Trophoblast cell (in vitro differentiated cells and primary cell): Measurements from ENCODE around the gene BRWD1.

Experiments
- DNase-seq, 2 donors: peaks; one replicate each; pipeline ENCODE4 v3.0.0-alpha.2; 2016
- H2AFZ ChIP-seq: 2 replicates; pipeline ENCODE4 v1.6.1; 2013; ENCODE audit warnings: low read length, moderate library complexity, mild to moderate bottlenecking; ENCODE audit not compliant: insufficient read depth, poor library complexity
- H2AK5ac ChIP-seq: 2 replicates; pipeline ENCODE4 v1.6.1; 2013; ENCODE audit warnings: mild to moderate bottlenecking, low read length
- H2BK120ac ChIP-seq: 2 replicates; pipeline ENCODE4 v1.6.1; 2013; ENCODE audit warnings: low read length, mild to moderate bottlenecking, moderate library complexity; ENCODE audit not compliant: insufficient read depth, poor library complexity
- H2BK12ac ChIP-seq: 2 replicates; pipeline ENCODE4 v1.6.1; 2013; ENCODE audit warnings: mild to moderate bottlenecking, low read length, moderate library complexity
- H2BK5ac ChIP-seq: 2 replicates; pipeline ENCODE4 v1.6.1; 2013; ENCODE audit warnings: low read length, low read depth, moderate library complexity, mild to moderate bottlenecking; ENCODE audit not compliant: poor library complexity
- H3K14ac ChIP-seq: 2 replicates; pipeline ENCODE4 v1.6.1; 2013; ENCODE audit warnings: mild to moderate bottlenecking, low read length
- H3K18ac ChIP-seq: 2 replicates; pipeline ENCODE4 v1.6.1; 2013; ENCODE audit warnings: mild to moderate bottlenecking, low read length
- H3K23ac ChIP-seq: 2 replicates; pipeline ENCODE4 v1.6.1; 2013; ENCODE audit warnings: low read length
- H3K27ac ChIP-seq: 2 replicates; pipeline ENCODE4 v1.5.1; 2013; ENCODE audit warnings: low read depth, mild to moderate bottlenecking, inconsistent platforms, low read length, moderate library complexity
- H3K27me3 ChIP-seq: 2 replicates; pipeline ENCODE4 v1.6.1; 2013; ENCODE audit warnings: inconsistent platforms, mild to moderate bottlenecking, low read length, moderate library complexity; ENCODE audit not compliant: insufficient read depth
- H3K36me3 ChIP-seq, 2 experiments: 1 replicate in 1 of 2; 2 replicates in 1 of 2; pipeline ENCODE4 v1.6.1; 2013; ENCODE audit warnings: low read length in 2 of 2, mild to moderate bottlenecking in 2 of 2, moderate library complexity in 1 of 2; ENCODE audit not compliant: insufficient read depth in 2 of 2, control insufficient read depth in 1 of 2
- H3K4ac ChIP-seq: 2 replicates; pipeline ENCODE4 v1.6.1; 2013; ENCODE audit warnings: low read depth, mild to moderate bottlenecking, low read length, moderate library complexity
- H3K4me1 ChIP-seq, 2 experiments: 1 replicate in 1 of 2; 2 replicates in 1 of 2; pipeline ENCODE4 v1.6.1; 2013; ENCODE audit warnings: low read length in 2 of 2, mild to moderate bottlenecking in 2 of 2, moderate library complexity in 1 of 2; ENCODE audit not compliant: insufficient read depth in 2 of 2, control insufficient read depth in 1 of 2
- H3K4me2 ChIP-seq: 2 replicates; pipeline ENCODE4 v1.6.1; 2013; ENCODE audit warnings: inconsistent platforms, mild to moderate bottlenecking, low read length, moderate library complexity
- H3K4me3 ChIP-seq: 2 replicates; pipeline ENCODE4 v1.5.1; 2013; ENCODE audit warnings: mild to moderate bottlenecking, low read depth, low read length, inconsistent platforms
- H3K79me1 ChIP-seq: one replicate; pipeline ENCODE4 v1.6.1; 2013; ENCODE audit warnings: low read length
- H3K79me2 ChIP-seq: 2 replicates; pipeline ENCODE4 v1.6.1; 2013; ENCODE audit warnings: low read length, mild to moderate bottlenecking; ENCODE audit not compliant: control insufficient read depth, insufficient read depth, poor library complexity
- H3K9ac ChIP-seq: 2 replicates; pipeline ENCODE4 v1.6.1; 2013; ENCODE audit warnings: mild to moderate bottlenecking, low read length
- H3K9me3 ChIP-seq: 2 replicates; pipeline ENCODE4 v1.6.1; 2013; ENCODE audit warnings: low read depth, mild to moderate bottlenecking, control low read depth, inconsistent platforms, low read length; ENCODE audit not compliant: insufficient read depth
- H4K12ac ChIP-seq: 2 replicates; pipeline ENCODE4 v1.6.1; 2013; ENCODE audit warnings: low read depth, mild to moderate bottlenecking, low read length, moderate library complexity
- H4K8ac ChIP-seq: 2 replicates; pipeline ENCODE4 v1.6.1; 2013; ENCODE audit warnings: low read depth, mild to moderate bottlenecking, low read length, moderate library complexity
- H4K91ac ChIP-seq: one replicate; pipeline ENCODE4 v1.6.1; 2013; ENCODE audit warnings: low read depth, mild to moderate bottlenecking, low read length, moderate library complexity
- WGBS: extraction: QIAGEN DNeasy Blood & Tissue Kit; methylation state at CpG from one replicate; pipeline ENCODE4 v1.1.7; 2013; ENCODE audit warnings: missing lambda C conversion rate; ENCODE audit not compliant: insufficient read length, insufficient coverage; ENCODE audit errors: extremely low coverage; 5-methylcytosine and 5-hydroxymethylcytosine counted together

BRWD1 gene

DNA sequence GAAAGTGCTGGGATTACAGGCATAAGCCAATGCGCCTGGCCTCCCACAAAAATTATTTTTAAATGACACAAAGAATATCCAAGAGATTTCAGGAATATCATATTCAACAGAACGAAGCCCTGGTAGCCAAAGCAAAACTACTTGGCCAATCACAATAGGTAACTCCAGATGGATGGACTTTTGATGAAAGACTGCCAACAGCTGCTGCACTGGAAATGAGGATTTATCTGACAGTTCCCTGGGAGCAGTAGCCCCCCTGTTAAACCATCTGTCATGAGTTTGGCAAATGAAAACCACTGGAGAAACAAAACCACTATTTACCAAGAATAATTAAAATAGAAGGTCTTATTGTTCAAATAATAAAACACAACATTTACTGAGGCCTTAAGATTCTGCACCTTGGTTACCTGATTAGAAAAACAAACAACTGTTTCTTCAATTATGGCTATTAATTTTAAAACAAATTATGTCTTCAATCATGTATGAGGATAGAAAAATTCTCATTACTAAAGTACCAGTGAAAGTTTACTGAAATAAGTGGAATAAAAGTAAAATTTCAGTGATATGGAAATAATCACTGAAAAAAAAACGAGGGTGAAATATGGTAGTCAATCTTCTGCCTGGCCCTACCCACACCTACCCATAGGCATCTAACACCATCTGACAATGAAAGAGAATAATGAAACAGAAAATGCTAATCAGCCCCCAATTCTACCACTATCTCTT, 95.9 kb downstream of the BRWD1 start:
- no peak for DNase-seq
- Histone ChIP-seq H3K4me1 (no peaks in the 10 kb centered on the region), H2AK5ac (no peak overlapping the region), H3K36me3 (peaks cover 7 to 10% of the 10 kb centered on the region in 2 experiments), H4K8ac (no peak overlapping the region), H3K79me2 (no peaks in the 10 kb centered on the region), H2BK5ac (no peak overlapping the region), H3K79me1 (no peaks in the 10 kb centered on the region), H3K9ac (no peak overlapping the region), H3K4me3 (no peak overlapping the region), H3K14ac (no peak overlapping the region), H4K12ac (no peak overlapping the region), H3K27me3 (no peaks in the 10 kb centered on the region), H3K9me3 (no peaks in the 10 kb centered on the region), H2BK120ac (no peak overlapping the region), H3K4ac (no peak overlapping the region), H2AFZ (no peak overlapping the region), H4K91ac (no peak overlapping the region), H2BK12ac (no peak overlapping the region), H3K4me2 (no peak overlapping the region), H3K23ac (no peak overlapping the region), H3K18ac (no peak overlapping the region), H3K27ac (no peak overlapping the region)
- WGBS: no CpG with 5 or more reads among the region's 3 CpGs

DNA sequence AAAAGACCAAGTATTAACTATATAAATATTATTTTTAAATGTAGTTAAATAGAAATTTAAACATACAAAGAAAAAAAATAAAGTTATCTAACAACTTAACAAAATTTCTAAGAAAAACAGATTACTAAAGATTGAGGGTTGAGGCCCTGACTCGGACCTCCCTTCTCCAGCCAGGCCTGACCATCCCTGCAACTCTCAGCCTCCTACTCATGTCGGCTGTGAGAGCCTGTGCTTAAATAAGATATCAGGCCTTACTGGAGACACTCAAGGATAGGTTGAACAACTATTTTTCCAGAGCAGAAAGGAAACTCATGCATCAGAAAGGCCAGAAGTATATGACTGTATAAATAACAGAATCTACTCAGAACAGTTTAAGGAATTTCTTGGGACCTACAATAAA, 97.1 kb downstream of the BRWD1 start:
- Histone ChIP-seq H3K4me1 (no peaks in the 10 kb centered on the region), H3K36me3 (peaks cover 4 to 8% of the 10 kb centered on the region in 2 experiments), H3K79me2 (no peaks in the 10 kb centered on the region), H3K23ac (no peak overlapping the region), H3K18ac (no peak overlapping the region), H3K79me1 (no peaks in the 10 kb centered on the region), H3K14ac (no peak overlapping the region), H3K27ac (no peak overlapping the region), H2BK5ac (no peak overlapping the region), H2BK120ac (no peak overlapping the region), H3K9me3 (no peaks in the 10 kb centered on the region), H3K4ac (no peak overlapping the region), H3K4me2 (no peak overlapping the region), H4K91ac (no peak overlapping the region), H3K9ac (no peak overlapping the region), H4K8ac (no peak overlapping the region), H2AK5ac (no peak overlapping the region), H4K12ac (no peak overlapping the region), H2BK12ac (no peak overlapping the region), H3K27me3 (no peaks in the 10 kb centered on the region), H2AFZ (no peak overlapping the region), H3K4me3 (no peak overlapping the region)
- DNase-seq: no peak
- WGBS: no CpG with 5 or more reads among the region's 2 CpGs

DNA sequence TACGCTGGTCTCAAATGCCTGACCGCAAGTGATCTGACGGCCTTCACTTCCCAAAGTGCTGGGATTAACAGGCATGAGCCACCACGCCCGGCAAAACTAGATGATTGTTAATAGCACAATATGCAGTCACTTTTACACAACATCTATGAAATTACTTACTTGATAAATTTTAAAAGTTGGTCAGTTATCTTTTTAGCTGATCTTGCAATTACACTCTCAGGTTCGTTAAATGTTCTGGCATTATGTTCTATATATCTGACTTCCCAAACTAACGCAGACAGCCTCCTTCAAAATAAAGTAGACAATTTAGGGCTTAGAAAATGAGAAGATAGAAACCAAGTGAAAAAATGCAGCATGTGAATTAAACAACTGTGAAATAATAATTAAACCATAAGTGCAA, 98.4 kb downstream of the BRWD1 start:
- H3K79me1 ChIP-seq: no peaks in the 10 kb centered on the region
- no peak overlapping the region for H3K9ac ChIP-seq
- H3K4ac ChIP-seq: no peak overlapping the region
- no peak for DNase-seq
- H3K23ac ChIP-seq: no peak overlapping the region
- no peak overlapping the region for H3K18ac ChIP-seq
- WGBS: no CpG with 5 or more reads among the region's 7 CpGs
- no peak overlapping the region for H2AK5ac ChIP-seq
- H3K9me3 ChIP-seq: no peaks in the 10 kb centered on the region
- H3K27ac ChIP-seq: no peak overlapping the region
- H2AFZ ChIP-seq: no peak overlapping the region
- no peak overlapping the region for H2BK12ac ChIP-seq
- no peaks in the 10 kb centered on the region for H3K27me3 ChIP-seq
- H3K36me3 ChIP-seq: peaks cover 4 to 8% of the 10 kb centered on the region in 2 experiments
- H4K12ac ChIP-seq: no peak overlapping the region
- H3K4me2 ChIP-seq: no peak overlapping the region
- H2BK5ac ChIP-seq: no peak overlapping the region
- no peak overlapping the region for H4K8ac ChIP-seq
- no peaks in the 10 kb centered on the region for H3K4me1 ChIP-seq
- H3K4me3 ChIP-seq: no peak overlapping the region
- no peak overlapping the region for H2BK120ac ChIP-seq
- H4K91ac ChIP-seq: no peak overlapping the region
- no peak overlapping the region for H3K14ac ChIP-seq
- H3K79me2 ChIP-seq: no peaks in the 10 kb centered on the region

DNA sequence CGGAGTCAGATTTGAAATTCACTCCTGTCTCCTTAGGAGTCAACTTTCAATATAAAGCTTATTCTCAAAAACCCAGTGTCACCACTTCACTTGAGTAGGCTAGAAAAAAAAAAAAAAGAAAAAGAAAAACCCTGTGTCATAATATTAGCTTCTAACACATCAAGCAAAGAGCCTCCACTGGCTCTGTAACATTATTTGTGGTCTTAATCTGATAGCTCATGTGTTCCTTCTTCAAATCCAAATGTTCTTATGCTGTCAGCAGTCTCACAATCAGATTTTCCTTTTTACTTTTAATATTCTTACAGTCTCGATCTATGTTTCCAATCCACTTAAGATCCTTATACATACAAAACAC, 104.1 kb downstream of the BRWD1 start:
- no CpG with 5 or more reads among the region's 2 CpGs for WGBS
- H3K4me3 ChIP-seq: no peak overlapping the region
- no peak overlapping the region for H4K8ac ChIP-seq
- peaks cover 13 to 15% of the 10 kb centered on the region in 2 experiments for H3K36me3 ChIP-seq
- H3K4me1 ChIP-seq: peaks cover 1 to 2% of the 10 kb centered on the region in 2 experiments
- H3K9me3 ChIP-seq: no peaks in the 10 kb centered on the region
- no peak overlapping the region for H2BK120ac ChIP-seq
- no peak overlapping the region for H4K12ac ChIP-seq
- no peak overlapping the region for H3K27ac ChIP-seq
- H2AFZ ChIP-seq: no peak overlapping the region
- H3K4me2 ChIP-seq: no peak overlapping the region
- H2BK12ac ChIP-seq: no peak overlapping the region
- H3K4ac ChIP-seq: no peak overlapping the region
- H2AK5ac ChIP-seq: no peak overlapping the region
- H3K18ac ChIP-seq: no peak overlapping the region
- DNase-seq: no peak
- no peak overlapping the region for H2BK5ac ChIP-seq
- no peak overlapping the region for H4K91ac ChIP-seq
- no peak overlapping the region for H3K23ac ChIP-seq
- no peaks in the 10 kb centered on the region for H3K79me2 ChIP-seq
- no peak overlapping the region for H3K14ac ChIP-seq
- no peaks in the 10 kb centered on the region for H3K27me3 ChIP-seq
- no peaks in the 10 kb centered on the region for H3K79me1 ChIP-seq
- no peak overlapping the region for H3K9ac ChIP-seq
